HepG2 (cell line): ENCODE data around the gene UTS2R. TPM values are rescaled to one million over a fixed set of nuclear protein-coding genes. Genes with fewer than 3 reads are reported as not detected.

Source experiments
- ATAC-seq: fragments of 200-7000 bp; cut with Tn5 transposase; 3 replicates; pipeline ENCODE4 v1.9.1; 2020; ENCODE audit warnings: mild to moderate bottlenecking, moderate library complexity
- BruUV-seq: library from RNA; stranded (reverse); fragments of 400-500 nt; replicated peaks from 2 replicates; lab custom pipeline; 2021; lab: Mats Ljungman, UMichigan
- CTCF ChIA-PET: fragments of 300-600 bp; formaldehyde crosslinking; extraction: SDS; loops from one replicate; lab custom pipeline; 2021; ENCODE audit warnings: low total read pairs, inconsistent platforms, low intra/inter-chr PET ratio; lab: Yijun Ruan, JAX
- POLR2A ChIA-PET: fragments of 350-600 bp; sonication (Branson Sonifier 250); formaldehyde crosslinking; loops from one replicate; lab custom pipeline; 2020; ENCODE audit warnings: antibody characterized with exemption, inconsistent platforms; lab: Yijun Ruan, JAX
- DNase-seq: peaks from one replicate; pipeline ENCODE4 v3.0.0-alpha.2; 2015; ENCODE audit warnings: low spot score
- FAIRE-seq: peaks from 3 replicates; lab custom pipeline; 2011; peaks lifted over from hg19 to GRCh38; lab: Jason Lieb, UNC
- H2AFZ ChIP-seq: one replicate; pipeline ENCODE4 v1.6.1; 2011; ENCODE audit warnings: low read length, inconsistent platforms
- H3K27ac ChIP-seq: fragments of 300-600 bp; 3 replicates; pipeline ENCODE4 v1.8.0; 2011; ENCODE audit warnings: mixed run types, mild to moderate bottlenecking, mixed read lengths, low read length, inconsistent platforms; ENCODE audit not compliant: insufficient read depth; ENCODE audit errors: extremely low read length
- H3K27me3 ChIP-seq, 2 experiments: fragments of 200-600 bp in 1 of 2; 2 replicates in 1 of 2; 3 replicates in 1 of 2; pipeline versions ENCODE4 v1.6.0 to v1.8.0; 2011; ENCODE audit warnings: low read length in 2 of 2, mild to moderate bottlenecking in 2 of 2, moderate library complexity in 2 of 2, inconsistent platforms in 1 of 2; ENCODE audit not compliant: insufficient read depth in 2 of 2, control insufficient read depth in 1 of 2
- H3K36me3 ChIP-seq, 2 experiments: fragments of 200-600 bp in 1 of 2; replicated peaks in 1 of 2; 2 replicates in 1 of 2; 3 replicates in 1 of 2; pipeline versions ENCODE4 v1.5.1 to v1.8.0; 2011; ENCODE audit warnings: low read length in 2 of 2, inconsistent platforms in 1 of 2; ENCODE audit not compliant: insufficient read depth in 2 of 2, control insufficient read depth in 1 of 2
- H3K4me1 ChIP-seq: 2 replicates; pipeline ENCODE4 v1.5.1; 2012; ENCODE audit warnings: low read length, inconsistent platforms; ENCODE audit not compliant: insufficient read depth
- H3K4me2 ChIP-seq: 2 replicates; pipeline ENCODE4 v1.6.0; 2011; ENCODE audit warnings: low read depth, low read length, inconsistent platforms
- H3K4me3 ChIP-seq, 3 experiments: fragments of 200-600 bp in 1 of 3; sonication (generic), shearing (Covaris generic) in 1 of 3; replicated peaks in 1 of 3; 2 replicates each; pipeline ENCODE4 v1.5.1; 2011 to 2016; ENCODE audit warnings: low read length in 3 of 3, inconsistent platforms in 2 of 3, low read depth in 2 of 3, mild to moderate bottlenecking in 2 of 3, control low read depth in 1 of 3, mixed read lengths in 1 of 3; ENCODE audit not compliant: insufficient read depth in 1 of 3
- H3K79me2 ChIP-seq: one replicate; pipeline ENCODE4 v1.6.1; 2011; ENCODE audit warnings: low read length, inconsistent platforms; ENCODE audit not compliant: insufficient read depth
- H3K9ac ChIP-seq: 2 replicates; pipeline ENCODE4 v1.6.0; 2011; ENCODE audit warnings: mild to moderate bottlenecking, low read depth, low read length, inconsistent platforms; ENCODE audit not compliant: insufficient read depth
- H3K9me3 ChIP-seq: 2 replicates; pipeline ENCODE4 v1.5.1; 2012; ENCODE audit warnings: mild to moderate bottlenecking, low read length
- H4K20me1 ChIP-seq: 2 replicates; pipeline ENCODE4 v1.6.0; 2011; ENCODE audit warnings: inconsistent platforms, mild to moderate bottlenecking, low read length, moderate library complexity; ENCODE audit not compliant: insufficient read depth
- ATF4 ChIP-seq, 2 experiments: fragments of 450-650 bp in 1 of 2; sonication (generic) in 1 of 2; formaldehyde crosslinking; IDR thresholded peaks; 2 replicates each; pipeline versions ENCODE4 v1.5.0 to v1.8.0; 2020 to 2022; ENCODE audit warnings: mild to moderate bottlenecking in 1 of 2, missing genetic modification reagents in 1 of 2
- ERF ChIP-seq: IDR thresholded peaks from 2 replicates; pipeline ENCODE4 v1.6.1; 2018; ENCODE audit warnings: missing biosample characterization, missing genetic modification reagents
- HNRNPLL ChIP-seq: fragments of 200-400 bp; formaldehyde crosslinking; IDR thresholded peaks from 2 replicates; pipeline ENCODE4 v1.6.1; 2017; ENCODE audit warnings: mild to moderate bottlenecking, low read depth, low read length; ENCODE audit not compliant: poor library complexity, severe bottlenecking
- KLF6 ChIP-seq: IDR thresholded peaks from 2 replicates; pipeline ENCODE4 v1.8.0; 2016; ENCODE audit warnings: missing biosample characterization, missing genetic modification reagents
- MAFG ChIP-seq: sonication (generic); formaldehyde crosslinking; IDR thresholded peaks from 2 replicates; pipeline ENCODE4 v1.5.1; 2020; ENCODE audit warnings: mild to moderate bottlenecking, missing genetic modification reagents
- MXD4 ChIP-seq: IDR thresholded peaks from 2 replicates; pipeline ENCODE4 v1.6.1; 2016; ENCODE audit warnings: mild to moderate bottlenecking, missing biosample characterization, missing genetic modification reagents
- PCBP1 ChIP-seq: fragments of 200-400 bp; formaldehyde crosslinking; IDR thresholded peaks from 2 replicates; pipeline ENCODE4 v1.6.1; 2017; ENCODE audit warnings: mild to moderate bottlenecking, low read depth, low read length, borderline replicate concordance
- PRDM4 ChIP-seq: sonication (generic); formaldehyde crosslinking; IDR thresholded peaks from 2 replicates; pipeline ENCODE4 v1.9.0; 2021; ENCODE audit warnings: missing genetic modification reagents, borderline replicate concordance
- PRMT3 ChIP-seq: sonication (generic); formaldehyde crosslinking; IDR thresholded peaks from 2 replicates; pipeline ENCODE4 v1.8.1; 2022; ENCODE audit warnings: low read depth, mild to moderate bottlenecking, moderate library complexity, missing genetic modification reagents, borderline replicate concordance
- RFX3 ChIP-seq: IDR thresholded peaks from 2 replicates; pipeline ENCODE4 v1.6.1; 2016; ENCODE audit warnings: missing biosample characterization, missing genetic modification reagents
- TOE1 ChIP-seq: sonication (generic); formaldehyde crosslinking; IDR thresholded peaks from 2 replicates; pipeline ENCODE4 v1.4.0; 2020; ENCODE audit warnings: mild to moderate bottlenecking, missing genetic modification reagents
- U2AF2 ChIP-seq: fragments of 200-400 bp; formaldehyde crosslinking; IDR thresholded peaks from 2 replicates; pipeline ENCODE4 v1.6.1; 2017; ENCODE audit warnings: low read depth, mild to moderate bottlenecking, low read length
- ZFX ChIP-seq: sonication (generic); formaldehyde crosslinking; IDR thresholded peaks from 2 replicates; pipeline ENCODE4 v1.4.0; 2020; ENCODE audit warnings: mild to moderate bottlenecking, low read depth, missing genetic modification reagents, moderate library complexity
- ZFYVE20 ChIP-seq: sonication (generic); formaldehyde crosslinking; IDR thresholded peaks from 2 replicates; pipeline ENCODE4 v1.8.0; 2023; ENCODE audit warnings: low read depth, mild to moderate bottlenecking, moderate library complexity, missing genetic modification reagents, borderline replicate concordance
- ZNF225 ChIP-seq: sonication (generic); formaldehyde crosslinking; IDR thresholded peaks from 2 replicates; pipeline ENCODE4 v1.4.0; 2020; ENCODE audit warnings: mild to moderate bottlenecking, missing genetic modification reagents
- ZNF354B ChIP-seq: sonication (generic); formaldehyde crosslinking; IDR thresholded peaks from 2 replicates; pipeline ENCODE4 v1.8.0; 2022; ENCODE audit warnings: mild to moderate bottlenecking, missing genetic modification reagents
- ZNF577 ChIP-seq: sonication (generic); formaldehyde crosslinking; IDR thresholded peaks from 2 replicates; pipeline ENCODE4 v1.4.0; 2020; ENCODE audit warnings: mild to moderate bottlenecking, low read depth, missing genetic modification reagents, borderline replicate concordance
- ZNF660 ChIP-seq: sonication (generic); formaldehyde crosslinking; IDR thresholded peaks from 2 replicates; pipeline ENCODE4 v1.5.1; 2020; ENCODE audit warnings: mild to moderate bottlenecking, low read depth, missing genetic modification reagents, borderline replicate concordance
- ZNF674 ChIP-seq: sonication (generic); formaldehyde crosslinking; IDR thresholded peaks from 2 replicates; pipeline ENCODE4 v1.5.0; 2020; ENCODE audit warnings: low read depth, mild to moderate bottlenecking, missing genetic modification reagents
- ZSCAN9 ChIP-seq: IDR thresholded peaks from 2 replicates; pipeline ENCODE4 v1.6.1; 2016; ENCODE audit warnings: borderline replicate concordance
- WGBS: methylation state at CpG from one replicate; pipeline ENCODE4 v1.1.6; 2017; ENCODE audit warnings: low lambda C conversion rate; 5-methylcytosine and 5-hydroxymethylcytosine counted together
- in situ Hi-C: cut with HindIII; loops from 2 replicates; pipeline ENCODE4 v1.10.0; 2017; ENCODE audit warnings: low pct_unique_long_range_greater_than_20kb; ENCODE audit not compliant: extremely low pct_ligation_motif_present
- intact Hi-C: fragments of 100-400 bp; cut with micrococcal nuclease; formaldehyde crosslinking; loops from one replicate; pipeline ENCODE4 v1.10.0; 2022; ENCODE audit not compliant: unreplicated experiment
- polyA plus RNA-seq, 8 experiments: library from polyadenylated mRNA; depleted of rRNA in 3 of 8; stranded (reverse) in 7 of 8; unstranded in 1 of 8; fragments of >200 nt; fragmentation: Illumina TruSeq in 4 of 8; extraction: Trizol in 4 of 8; gene quantifications; 2 replicates each; pipeline versions ENCODE4 v1.2.1 to v1.2.3, GENCODE V29; 2011 to 2016; ENCODE audit warnings: low read depth in 4 of 8, missing spikeins in 1 of 8, mixed read lengths in 1 of 8; ENCODE audit not compliant: insufficient read depth in 1 of 8
- total RNA-seq, 5 experiments: library from RNA; depleted of rRNA; stranded (reverse); fragments of >200 nt; fragmentation: Illumina TruSeq; extraction: Trizol; gene quantifications; 2 replicates each; pipeline ENCODE4 v1.2.3, GENCODE V29; 2016; ENCODE audit warnings: low read depth in 1 of 5
- TF ChIP-seq, protein P1 (sequence below): sonication (generic); formaldehyde crosslinking; IDR thresholded peaks from 2 replicates; pipeline ENCODE4 v1.5.0; 2020; ENCODE audit warnings: missing genetic modification reagents

Gene UTS2R
- total and polyA plus RNA-seq, 2 of the 13 experiments (the other 11 are each of a cell fraction or from before 2014, with no cell fraction given): 0.13 to 0.15 TPM

DNA sequence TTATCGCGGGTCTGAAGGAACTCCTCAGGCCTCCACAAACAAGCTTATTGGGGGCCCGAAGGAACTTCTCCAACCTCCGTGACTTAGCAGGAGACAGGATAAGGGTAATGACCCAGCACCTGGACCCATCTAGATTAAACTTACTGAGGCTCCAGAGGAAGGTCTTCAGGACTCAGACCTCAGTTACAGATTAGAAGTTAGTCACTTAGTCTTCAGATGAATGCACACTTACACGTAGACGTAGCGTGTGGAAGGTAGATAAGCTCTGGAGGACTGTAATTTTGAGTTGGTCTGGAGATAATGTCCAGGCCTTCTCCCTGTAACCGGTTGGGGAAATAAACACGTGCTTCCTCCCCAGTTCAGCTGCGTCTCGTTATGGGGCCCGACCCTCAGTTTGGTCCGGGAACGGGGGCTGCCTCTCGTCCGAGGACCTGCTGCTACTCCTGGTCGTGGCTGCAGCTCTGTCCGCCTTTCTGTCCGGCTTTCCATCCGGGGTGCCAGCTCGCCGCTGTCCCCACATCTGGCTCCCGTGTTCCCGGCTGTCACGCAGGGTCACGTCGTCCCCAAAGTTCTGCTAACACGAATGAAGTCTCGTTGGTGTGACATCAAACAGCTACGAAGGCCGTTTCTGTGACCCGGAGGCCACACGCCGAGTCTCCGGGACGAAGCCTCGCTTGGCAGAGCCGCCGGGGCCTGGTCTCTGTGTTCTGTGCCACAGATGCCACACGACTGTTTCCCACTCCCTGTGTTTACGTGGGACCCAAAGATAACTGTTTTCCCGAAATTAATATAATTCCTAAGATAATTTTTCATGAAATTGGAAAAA, 26.2 kb upstream of the UTS2R start:
- ChIA-PET CTCF (no interaction called here), POLR2A (interaction anchor here (0.9 to 12.3 kb wide), 16 partner anchors 9 to 223 kb away, joined by 3 to 227 read pairs (median 10); partner anchors contain the start of gene CD7)
- TSS peak; percentile 79 for BruUV-seq
- WGBS: 84% methylated on average over 42 of the region's 42 CpGs
- Histone ChIP-seq H2AFZ (no peak overlapping the region), H3K36me3 (no peaks in the 10 kb centered on the region), H3K4me2 (peak overlapping the region; percentile 75), H3K4me1 (peaks cover 83% of the 10 kb centered on the region), H3K9me3 (no peaks in the 10 kb centered on the region), H3K27me3 (no peaks in the 10 kb centered on the region), H3K9ac (peak overlapping the region; percentile 66), H3K79me2 (peaks cover 17% of the 10 kb centered on the region), H3K27ac (peak overlapping the region; percentile 83), H4K20me1 (no peaks in the 10 kb centered on the region), H3K4me3 (peak overlapping the region; percentile 13 to 59 (median 52); a peak in 5 of 6 replicates)
- FAIRE-seq (no peak), ATAC-seq (no peak), DNase-seq (no peak)
- in situ Hi-C loops (no loop called here), intact Hi-C loops (no loop called here)
- TF ChIP-seq MXD4 (no peak), ZFX (peak; percentile 41; the same call in 1 of the 2 replicates), ZNF577 (CRISPR knock-in tag) (no peak), ERF (CRISPR knock-in tag) (peak; percentile 16; the same call in 1 of the 2 replicates), ZFYVE20 (CRISPR knock-in tag) (no peak), TOE1 (no peak), KLF6 (CRISPR knock-in tag) (no peak), PCBP1 (no peak), ZNF660 (CRISPR knock-in tag) (no peak), ZSCAN9 (no peak), RFX3 (CRISPR knock-in tag) (no peak), MAFG (no peak), U2AF2 (no peak), HNRNPLL (no peak), ZNF674 (no peak), PRDM4 (CRISPR knock-in tag) (no peak), ATF4 (CRISPR knock-in tag; IDR thresholded peaks at IDR 0.05) (no peak), PRMT3 (CRISPR knock-in tag) (no peak), ZNF225 (CRISPR knock-in tag) (no peak), ZNF354B (CRISPR knock-in tag) (no peak)
- TF ChIP-seq, protein P1, sequence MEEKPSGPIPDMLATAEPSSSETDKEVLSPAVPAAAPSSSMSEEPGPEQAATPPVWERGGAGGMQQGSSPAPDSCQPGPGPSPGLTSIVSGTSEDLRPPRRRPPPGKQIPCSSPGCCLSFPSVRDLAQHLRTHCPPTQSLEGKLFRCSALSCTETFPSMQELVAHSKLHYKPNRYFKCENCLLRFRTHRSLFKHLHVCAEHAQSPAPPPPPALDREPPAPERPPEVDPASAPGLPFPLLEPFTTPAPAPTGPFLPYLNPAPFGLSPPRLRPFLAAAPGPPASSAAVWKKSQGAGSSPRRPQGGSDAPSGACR (CRISPR knock-in tag): no peak
